ENCODE results near the gene NOS1AP. TPM values are rescaled to one million over a fixed set of nuclear protein-coding genes. Genes with fewer than 3 reads are reported as not detected.
"Not testable (repeated sequence)": the region's sequence is repeated elsewhere in the genome, so short reads cannot be mapped to it uniquely, and the experiment has no call there.

NOS1AP gene
- total RNA-seq, 1 experiment from 2014 or later = 0.17 TPM

DNA sequence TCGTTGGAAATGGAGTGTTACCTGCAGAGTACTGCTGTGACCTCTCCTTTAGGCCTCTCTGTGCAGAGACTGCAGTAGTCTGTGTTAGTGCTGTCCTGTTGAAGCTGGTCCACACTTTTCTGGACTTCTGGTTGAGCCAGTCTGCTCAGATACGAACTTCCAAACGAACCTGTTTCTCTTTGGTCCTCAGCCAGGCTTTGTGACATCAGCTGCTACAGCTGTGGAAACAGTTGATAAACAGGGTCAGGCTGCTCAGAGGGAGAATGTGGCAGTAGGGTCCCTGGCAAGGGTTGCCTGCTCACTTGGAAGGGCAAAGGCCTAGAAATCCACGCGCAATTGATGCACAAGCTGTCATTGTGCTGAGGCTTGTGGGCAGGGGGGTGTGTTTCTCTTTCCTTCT, 98.8 kb downstream of the NOS1AP start:
- no peak for DNase-seq (ENCODE audit: low spot score)

DNA sequence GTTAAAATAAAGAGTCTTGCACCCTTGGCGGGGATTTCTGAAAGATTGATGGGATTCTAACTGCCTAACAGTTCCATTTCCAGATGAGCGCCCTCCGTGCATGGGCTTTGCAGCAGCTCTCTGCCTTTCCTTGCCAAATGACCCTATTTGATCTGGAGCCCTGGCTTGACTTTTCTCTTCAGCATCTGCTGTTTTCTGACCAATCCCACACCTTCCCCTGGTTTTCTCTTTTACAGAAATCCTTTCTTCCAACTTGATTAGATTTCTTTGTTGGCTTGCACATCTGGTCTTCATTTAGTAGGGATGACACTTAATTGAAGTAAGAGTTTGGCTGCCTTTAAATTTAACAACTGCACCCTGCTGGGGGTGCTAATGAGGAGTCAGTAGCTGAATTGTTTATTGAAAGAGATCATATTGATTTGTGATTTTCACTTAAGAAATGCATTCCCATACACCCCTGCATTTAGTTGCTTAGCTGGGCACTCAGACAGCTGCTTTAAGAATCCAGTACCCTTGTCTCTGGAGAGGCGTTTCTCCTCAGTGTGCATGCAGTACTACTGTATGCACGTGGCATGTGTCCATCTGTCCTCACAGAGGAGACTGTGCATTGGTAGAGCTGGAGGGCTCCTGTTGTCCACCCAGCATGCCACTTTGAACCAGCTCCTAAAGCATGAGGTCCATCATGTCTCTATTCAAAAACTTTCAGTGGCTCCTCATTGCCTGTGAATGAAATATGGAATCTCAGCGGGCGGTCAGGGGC, 99.7 kb downstream of the NOS1AP start:
- DNase-seq (ENCODE audit: low spot score) = no peak

DNA sequence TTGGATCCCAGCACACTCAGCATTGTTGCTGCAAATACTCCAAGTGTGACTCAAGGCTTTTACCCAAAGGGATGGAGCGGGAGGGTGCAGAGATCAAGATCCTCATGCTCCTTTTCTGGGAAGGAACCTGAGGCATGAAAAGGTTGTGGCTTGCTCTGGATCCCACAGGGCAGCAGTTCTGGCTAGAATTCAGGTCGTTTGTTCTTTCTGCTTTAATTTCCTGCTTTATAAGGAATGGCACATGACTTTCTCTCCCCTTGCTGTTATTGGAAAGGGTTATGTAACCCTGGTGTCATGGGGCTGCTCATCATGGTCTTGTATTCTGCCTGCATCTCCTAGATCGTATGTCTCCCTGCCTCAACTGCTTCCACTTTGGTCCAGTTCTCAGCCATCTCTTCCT, 101.6 kb downstream of the NOS1AP start:
- no peak for DNase-seq (ENCODE audit: low spot score)

- no peak for DNase-seq (ENCODE audit: low spot score)
Measured at GRCh38 chr1:162172311-162173102, 103.0 kb downstream of the NOS1AP start.

- DNase-seq (ENCODE audit: low spot score) = not testable (repeated sequence)
Measured at GRCh38 chr1:162173607-162174006, 104.1 kb downstream of the NOS1AP start.

DNA sequence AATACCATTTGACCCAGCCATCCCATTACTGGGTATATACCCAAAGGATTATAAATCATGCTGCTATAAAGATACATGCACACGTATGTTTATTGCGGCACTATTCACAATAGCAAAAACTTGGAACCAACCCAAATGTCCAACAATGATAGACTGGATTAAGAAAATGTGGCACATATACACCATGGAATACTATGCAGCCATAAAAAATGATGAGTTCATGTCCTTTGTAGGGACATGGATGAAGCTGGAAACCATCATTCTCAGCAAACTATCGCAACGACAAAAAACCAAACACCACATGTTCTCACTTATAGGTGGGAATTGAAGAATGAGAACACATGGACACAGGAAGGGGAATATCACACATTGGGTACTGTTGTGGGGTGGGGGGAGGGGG, 104.5 kb downstream of the NOS1AP start:
- DNase-seq (ENCODE audit: low spot score) = not testable (repeated sequence)

DNA sequence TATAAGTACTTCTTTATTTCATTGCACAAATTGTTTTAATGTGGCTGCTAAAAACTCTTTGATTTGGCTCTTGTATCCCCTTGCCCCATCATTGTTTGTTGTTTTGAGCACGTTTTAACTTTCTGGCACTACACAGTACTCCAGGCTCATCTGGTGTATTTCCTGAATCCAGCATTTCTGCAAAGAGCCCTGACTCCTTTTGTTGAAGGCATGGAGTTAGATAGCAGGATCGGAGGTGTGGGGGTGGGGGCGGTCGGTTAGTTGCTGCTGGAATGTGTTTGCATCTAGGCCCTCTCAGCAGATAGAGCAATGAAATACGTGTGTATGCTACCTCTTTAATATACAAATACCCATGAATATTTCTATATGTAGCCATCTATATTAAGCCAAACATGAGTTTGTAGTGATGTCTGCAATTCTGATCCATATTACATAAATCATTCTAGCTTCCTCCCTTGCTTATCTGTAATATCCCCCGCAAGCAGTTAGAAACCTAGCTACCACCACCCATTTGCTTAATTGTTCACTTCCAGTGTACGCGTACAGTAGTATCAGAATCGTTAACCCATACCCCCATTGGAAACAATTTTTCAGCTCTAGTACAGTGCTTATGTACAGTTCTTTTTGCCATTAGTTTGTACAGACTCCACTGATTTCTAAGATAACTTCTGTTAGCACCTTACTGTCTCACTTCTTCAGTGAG, 106.0 kb downstream of the NOS1AP start:
- DNase-seq (ENCODE audit: low spot score) = no peak

DNA sequence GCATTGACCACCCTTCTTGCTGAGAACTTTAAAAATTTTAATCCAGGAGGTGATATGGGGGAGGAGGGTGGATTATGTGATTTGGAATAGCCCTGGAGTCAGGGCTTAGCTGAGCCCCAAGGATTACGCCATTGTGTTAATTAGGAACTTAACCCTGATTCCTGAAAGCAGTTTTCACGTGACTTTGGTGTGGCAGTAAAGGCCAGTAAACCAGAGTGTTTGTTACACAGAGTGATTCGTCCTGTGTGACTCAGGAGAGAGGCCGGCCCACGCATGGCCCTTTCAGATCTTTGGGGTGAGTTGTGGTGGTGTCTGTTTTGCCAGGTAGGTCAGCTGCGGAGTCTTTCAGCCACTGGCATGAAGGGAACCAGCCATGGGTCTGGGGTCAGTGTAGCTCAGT, 107.6 kb downstream of the NOS1AP start:
- no peak for DNase-seq (ENCODE audit: low spot score)

DNA sequence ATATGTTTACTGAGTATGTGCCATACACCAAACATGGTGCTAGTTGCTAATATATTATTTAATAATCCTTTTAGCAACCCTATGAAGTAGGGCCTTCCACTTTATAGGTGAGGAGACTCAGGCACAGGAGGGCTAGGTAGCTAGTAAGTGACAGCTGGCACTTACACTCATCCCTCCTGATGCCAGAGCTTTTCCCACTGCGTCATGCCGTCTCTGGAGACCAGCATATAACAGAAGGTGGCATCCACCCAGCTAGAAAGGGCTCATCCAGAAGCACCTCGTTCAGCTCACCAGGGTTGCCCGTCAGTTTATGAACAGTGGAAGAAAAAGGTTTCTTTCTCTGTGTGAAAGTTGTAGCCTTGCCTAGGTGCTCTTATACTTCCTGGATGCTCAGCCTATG, 108.9 kb downstream of the NOS1AP start:
- DNase-seq (ENCODE audit: low spot score) = no peak

- no peak for DNase-seq (ENCODE audit: low spot score)
Measured at GRCh38 chr1:162179121-162179520, 109.6 kb downstream of the NOS1AP start.

DNA sequence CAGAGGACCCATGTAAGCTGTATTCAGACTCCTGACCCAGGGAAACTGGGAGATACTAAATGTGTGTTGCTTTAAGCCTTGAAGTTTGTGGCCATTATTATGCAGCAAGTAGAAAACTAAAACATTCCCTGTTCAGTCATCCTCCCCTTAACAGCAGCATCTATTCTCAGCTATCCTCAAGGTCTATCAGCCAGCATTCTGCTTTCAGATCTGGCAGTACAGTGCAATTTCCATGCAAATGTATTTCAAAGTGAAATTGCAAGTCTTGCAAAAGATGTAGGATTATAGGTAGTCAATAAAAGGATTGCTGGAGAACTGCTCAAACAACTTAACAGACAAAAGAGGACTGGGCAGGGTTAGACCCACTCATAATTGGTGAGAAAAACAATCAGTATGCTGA, 111.3 kb downstream of the NOS1AP start:
- no peak for DNase-seq (ENCODE audit: low spot score)

DNA sequence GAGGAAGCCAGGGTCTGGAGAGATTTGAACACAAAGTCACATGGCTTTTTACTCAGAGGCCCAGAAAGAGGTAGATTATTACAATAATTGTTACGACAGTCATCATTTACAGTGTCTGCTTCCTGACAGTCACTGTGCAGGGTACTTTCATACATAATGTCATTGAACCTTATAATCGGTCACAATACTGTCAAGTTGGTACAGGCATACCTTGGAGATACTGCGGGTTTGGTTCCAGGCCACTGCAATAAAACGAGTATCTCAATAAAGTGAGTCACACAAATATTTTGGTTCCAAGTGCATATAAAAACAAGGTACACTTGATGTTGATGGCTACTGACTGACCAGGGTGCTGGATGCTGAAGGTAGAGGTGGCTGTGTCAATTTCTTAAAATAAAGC, 112.6 kb downstream of the NOS1AP start:
- no peak for DNase-seq (ENCODE audit: low spot score)

- no peak for DNase-seq (ENCODE audit: low spot score)
Measured at GRCh38 chr1:162185314-162186025, 116.0 kb downstream of the NOS1AP start.

DNA sequence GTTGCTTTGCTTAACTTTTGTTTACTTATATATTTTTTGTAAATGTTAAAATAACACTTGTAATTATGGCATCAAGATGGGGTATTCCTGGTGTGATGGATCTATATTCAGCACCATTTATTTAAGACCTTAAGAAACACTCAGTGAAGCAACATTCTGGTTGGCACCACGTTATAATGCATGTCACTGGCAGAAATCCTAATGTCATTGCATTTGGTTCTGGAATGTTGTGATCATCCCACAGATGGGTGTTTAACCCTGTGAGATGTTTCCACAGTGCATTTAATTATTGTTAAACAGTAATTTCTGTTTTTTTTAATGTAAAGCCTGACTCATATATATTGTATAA, 116.5 kb downstream of the NOS1AP start:
- DNase-seq (ENCODE audit: low spot score) = no peak

DNA sequence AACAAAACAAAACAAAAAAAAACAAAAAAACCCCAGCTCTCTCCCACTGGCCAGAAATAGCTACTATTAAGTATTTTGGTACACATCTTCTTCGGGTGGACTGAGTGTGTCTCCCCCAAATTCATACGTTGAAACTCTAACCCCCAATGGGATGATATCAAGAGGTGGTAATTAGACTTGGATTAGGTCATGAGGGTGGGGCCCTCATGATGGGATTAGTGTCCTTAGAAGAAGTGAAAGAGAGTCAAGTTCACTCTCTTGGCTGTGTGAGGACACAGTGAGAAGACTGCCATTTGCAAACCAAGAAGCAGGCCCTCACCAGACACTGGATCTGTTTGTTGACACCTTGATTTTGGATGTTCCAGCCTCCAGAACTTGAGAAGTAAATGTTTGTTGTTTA, 116.9 kb downstream of the NOS1AP start:
- no peak for DNase-seq (ENCODE audit: low spot score)

DNA sequence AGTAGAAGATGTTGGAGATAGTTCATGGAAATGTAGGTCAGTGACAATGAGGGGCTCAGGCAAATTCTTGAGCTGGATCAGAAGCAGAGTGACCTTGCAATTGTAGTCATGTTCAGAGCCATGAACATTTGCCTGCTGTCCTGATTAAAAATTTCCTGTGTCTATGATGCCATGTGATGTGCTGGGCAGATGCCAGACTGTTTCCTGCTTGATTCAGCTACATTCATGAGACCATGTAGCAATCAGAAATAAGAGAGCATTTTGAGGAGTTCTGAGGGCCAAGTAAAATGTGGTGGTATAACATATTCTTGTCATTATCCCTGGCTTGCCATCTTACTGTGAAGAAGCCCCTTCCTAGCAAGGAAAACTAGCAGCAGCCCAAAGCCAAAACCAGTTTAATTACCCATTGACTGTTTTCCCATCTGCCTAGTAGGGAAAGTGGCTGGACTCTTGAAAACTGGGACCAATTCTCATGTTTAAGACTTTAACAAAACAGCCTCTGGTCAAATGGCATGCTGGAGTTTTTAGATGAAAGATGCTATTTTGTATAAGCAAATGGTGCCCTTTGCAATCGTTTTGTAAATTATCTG, 118.3 kb downstream of the NOS1AP start:
- DNase-seq (ENCODE audit: low spot score) = no peak

DNA sequence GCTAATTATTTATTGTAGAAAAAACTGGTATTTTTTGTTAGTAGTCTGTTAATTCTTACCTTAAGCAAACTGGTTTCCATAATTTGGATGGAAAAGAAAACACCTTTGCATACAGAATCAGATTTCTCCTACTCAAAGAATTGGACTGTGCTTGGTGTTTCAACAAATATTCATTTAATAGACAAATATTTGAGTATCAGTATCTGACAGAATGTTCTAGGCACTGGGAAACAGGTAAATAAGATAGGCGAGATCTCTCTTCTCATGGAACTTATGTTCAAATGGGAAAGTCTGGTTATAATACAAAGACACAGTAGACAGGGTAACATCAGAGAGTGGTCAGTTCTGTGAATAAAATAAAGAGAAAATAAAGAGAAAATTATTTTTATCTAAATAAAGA, 119.9 kb downstream of the NOS1AP start:
- no peak for DNase-seq (ENCODE audit: low spot score)

DNA sequence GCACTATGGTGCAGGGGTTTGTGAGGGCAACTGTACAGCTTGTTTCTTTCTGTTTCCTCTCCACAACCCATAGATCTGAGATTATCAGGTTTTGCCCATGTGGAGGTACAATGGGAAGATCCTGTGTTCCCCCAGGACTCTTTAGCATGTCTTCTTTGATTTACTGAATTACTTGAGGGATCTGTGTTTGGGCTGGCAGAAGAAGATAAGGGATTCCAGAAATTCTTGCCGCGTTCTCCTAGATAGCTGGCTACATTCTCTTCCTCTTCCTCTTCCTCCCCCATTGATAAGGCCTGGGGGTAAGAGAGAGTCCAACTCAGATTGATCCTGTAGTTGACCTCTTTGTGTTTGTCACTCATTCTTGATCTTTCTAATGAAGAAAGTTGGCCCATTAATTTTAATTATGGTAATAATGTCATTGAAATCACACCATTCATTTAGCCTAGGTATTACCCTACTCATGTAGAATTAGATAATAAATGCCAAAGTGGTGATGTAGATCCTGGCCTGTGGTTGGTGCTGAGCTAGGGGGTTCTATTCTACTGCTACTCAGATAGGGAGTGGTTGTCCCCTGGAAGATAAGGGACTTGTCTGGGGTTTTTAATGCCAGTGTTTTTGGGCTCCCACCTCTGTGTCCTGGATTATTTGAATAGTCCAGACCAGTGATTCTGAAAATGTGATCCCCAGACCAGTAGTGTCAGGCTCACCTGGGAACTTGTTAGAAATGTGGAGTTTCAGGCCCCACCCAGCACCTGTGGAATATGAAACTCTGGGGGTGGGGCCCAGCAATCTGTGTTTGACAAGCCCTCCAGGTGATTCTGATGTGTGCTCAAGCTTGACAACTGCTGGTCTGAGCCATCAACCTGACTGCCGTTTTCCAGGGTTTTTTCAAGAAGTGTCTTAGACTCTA, 122.2 kb downstream of the NOS1AP start:
- no peak for DNase-seq (ENCODE audit: low spot score)

DNA sequence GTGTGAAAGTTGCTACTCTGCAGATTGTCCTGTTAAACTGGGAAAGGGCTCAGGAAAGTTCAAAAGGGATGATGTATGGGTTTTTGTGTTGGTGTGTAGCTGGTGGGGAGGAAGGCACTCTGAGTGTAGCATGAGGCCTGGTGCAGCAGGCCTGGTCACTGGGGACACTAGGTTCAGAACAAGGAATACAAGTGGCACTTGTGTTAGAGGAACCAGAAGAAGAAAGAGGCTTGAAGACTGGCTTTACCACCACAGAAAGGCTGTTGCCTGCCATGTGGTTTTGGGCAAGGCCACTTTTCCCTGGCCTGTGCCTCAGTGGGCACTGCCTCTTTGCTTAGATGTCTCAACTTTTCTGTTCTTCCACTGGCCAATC, 122.8 kb downstream of the NOS1AP start:
- DNase-seq (ENCODE audit: low spot score) = no peak

DNA sequence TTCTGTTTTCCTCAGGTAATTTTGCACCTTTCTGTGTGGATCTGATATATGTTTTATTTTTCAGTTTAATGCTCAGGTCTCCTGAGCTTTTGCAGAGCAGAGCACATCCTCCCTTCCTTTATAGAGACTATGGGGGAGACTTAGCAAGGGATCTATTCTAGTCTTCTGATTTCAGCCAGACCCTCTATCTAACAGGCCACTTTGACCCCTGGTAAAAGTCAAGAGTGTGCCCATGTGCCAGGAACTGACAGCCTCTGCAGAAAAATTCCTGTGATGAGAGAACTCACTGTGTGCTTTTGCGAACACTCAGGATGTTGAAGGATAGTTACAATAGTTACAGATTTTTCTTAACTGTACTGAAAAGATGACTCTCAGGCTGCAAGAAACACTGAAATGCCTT, 123.3 kb downstream of the NOS1AP start:
- no peak for DNase-seq (ENCODE audit: low spot score)

- DNase-seq (ENCODE audit: low spot score) = no peak
Measured at GRCh38 chr1:162193221-162193620, 123.7 kb downstream of the NOS1AP start.

Data from H4 (cell line).